GM18507 (cell line): Measurements from ENCODE around the gene SKAP1.
"Not testable (repeated sequence)": the region's sequence is repeated elsewhere in the genome, so short reads cannot be mapped to it uniquely, and the experiment has no call there.

ENCODE experiments used
- DNase-seq: peaks from one replicate; pipeline ENCODE4 v3.0.0; 2011; ENCODE audit warnings: low read depth; ENCODE audit not compliant: insufficient read length; ENCODE audit errors: extremely low spot score
- FAIRE-seq: peaks from 2 replicates; lab custom pipeline; 2011; peaks lifted over from hg19 to GRCh38; lab: Jason Lieb, UNC

The SKAP1 gene

DNA sequence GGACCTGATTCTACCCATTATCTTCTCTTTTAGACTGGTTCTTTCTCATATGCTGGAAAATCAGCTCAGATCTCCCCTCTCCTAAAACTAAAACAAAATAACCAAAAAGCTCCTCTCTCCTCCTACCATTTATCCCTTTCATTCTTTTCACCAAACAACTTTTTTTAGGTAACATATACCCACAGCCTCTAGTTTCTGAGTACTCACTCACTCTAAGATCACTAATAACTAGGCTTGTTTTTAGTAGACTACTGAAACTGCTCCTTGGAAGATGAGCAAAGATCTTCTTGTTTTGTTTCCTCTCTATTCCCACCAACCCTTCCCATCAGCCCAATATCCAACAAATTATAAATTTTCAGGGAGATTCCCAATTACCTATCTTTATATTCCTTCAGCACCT is 129.0 kb downstream of the SKAP1 start:
- FAIRE-seq (no peak), DNase-seq (no peak)

DNA sequence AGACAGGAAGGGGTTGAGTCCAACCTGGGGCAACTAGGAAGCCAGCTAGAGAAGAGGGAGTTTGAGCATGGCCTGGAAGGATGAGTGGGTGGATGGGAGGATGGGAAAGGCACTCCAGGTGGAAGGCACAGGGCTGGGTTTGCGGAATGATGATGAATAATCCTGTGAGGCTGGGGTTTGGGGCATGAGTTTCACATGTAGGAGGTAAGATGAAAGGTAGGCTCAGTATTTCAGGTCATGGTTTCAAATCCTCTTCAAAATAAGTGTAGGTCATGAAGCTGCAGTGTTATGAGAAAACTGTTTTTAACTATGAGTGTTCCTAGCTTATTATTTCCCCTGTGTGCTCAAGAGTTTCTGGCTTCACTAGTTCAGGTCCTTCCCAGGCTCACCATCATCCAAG is 130.3 kb downstream of the SKAP1 start:
- FAIRE-seq: peak; percentile 77

DNA sequence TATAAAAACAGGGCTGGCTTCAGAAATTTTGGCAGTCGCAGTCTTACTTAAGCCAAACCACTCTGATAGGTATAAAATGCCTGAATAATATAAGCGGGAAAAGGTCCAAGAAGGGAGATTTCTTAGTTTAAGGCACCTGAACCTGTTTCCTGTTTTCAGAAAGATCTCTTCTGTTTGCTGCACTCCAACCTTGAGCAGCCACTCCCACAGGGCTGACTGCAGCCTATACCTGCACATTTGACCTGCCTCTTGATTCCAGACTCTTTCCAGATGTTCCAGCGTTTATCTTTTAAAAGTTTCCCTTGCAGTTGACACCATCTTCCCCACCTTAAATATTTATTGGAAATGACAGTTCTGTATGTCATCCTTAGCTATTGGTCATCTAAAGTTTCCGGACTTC is 132.2 kb downstream of the SKAP1 start:
- FAIRE-seq (no peak), DNase-seq (no peak)

More for the DNA sequence above, 130.3 kb downstream of the SKAP1 start:
- no peak for DNase-seq

DNA sequence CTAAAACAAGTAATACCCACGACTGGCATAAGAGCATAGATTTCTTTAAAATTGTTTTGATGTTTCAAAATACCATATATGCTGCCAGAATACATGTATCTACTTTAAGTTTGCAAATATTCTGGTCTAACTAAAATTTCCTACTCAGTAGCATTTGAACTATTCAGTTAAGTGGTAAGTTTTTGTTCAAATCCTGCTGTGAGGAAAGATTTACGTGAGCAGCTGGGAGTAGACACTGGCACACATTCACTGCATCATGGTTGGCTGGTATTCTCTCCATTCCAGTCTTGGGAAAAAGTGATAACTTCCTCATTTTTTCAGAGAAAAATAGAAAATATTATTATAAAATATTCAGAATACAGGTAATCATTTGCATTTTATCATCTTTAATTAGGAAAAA is 133.6 kb downstream of the SKAP1 start:
- FAIRE-seq (peak; percentile 21), DNase-seq (no peak)

DNA sequence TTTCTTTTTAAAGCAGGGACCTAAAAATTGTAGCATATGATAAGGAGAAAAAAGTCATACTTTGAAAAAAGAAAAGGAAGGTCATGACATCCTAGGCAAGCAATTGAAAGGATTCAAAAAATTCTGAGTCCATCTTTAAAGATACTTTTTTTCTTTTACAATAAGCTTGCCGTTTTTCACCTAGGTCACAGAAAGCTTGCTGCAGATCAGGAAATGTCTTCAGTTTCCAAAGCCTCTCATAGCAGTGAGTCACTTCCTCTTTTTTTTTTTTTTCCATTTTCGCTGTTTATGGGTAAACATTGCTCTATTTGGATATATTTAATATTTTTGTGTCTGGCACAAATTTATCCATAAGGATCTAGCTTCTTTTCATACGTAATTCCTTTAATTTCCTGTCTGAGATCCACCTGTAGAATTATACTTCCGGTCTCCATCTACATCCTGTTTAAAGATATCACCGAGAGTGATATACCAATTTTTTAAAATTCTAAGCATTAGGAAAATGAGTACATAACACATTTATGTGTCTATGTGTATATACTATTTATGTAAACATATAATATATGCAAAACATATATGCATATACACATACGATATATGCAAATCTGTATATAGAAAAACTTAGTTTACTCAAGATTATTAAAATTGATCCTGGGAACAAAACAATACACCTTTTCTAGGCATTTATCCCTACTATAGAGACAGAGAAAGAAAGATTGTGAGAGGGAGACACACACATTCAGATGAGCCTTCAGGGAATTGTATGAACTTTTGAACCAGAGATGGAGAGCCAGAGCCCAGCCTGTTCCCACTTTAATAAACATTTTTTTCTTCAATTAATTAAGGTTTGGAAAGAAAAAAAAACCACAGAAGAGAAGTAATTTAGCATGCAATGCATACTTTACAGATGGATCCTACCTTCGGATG is 134.4 kb downstream of the SKAP1 start:
- peak; percentile 86 for FAIRE-seq
- no peak for DNase-seq

DNA sequence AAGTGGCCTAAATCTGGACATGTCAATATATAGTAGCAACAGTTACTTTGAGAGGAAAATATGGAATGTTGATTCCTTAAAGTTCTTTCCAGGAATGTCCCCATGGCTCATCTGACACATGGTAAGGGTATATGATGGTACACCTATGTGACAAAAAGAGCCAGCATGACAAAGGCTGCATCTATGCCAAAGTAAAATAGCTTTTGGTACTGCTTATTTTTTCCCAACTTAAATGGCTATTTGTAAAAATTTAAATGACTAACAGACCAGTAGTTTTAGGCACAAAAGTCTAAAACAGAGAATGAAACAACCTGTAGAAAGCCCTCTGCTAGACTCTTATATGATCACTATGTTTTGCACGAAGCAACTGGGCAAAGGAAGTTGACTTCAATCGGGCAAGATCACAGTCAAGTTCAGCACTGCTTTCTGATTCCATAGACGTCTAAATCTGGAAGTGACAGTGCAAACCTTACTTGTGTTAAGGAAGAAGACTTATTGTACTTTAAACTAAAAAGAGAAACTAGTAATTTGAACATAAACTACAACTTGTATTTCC is 135.1 kb downstream of the SKAP1 start:
- DNase-seq (no peak), FAIRE-seq (no peak)

DNA sequence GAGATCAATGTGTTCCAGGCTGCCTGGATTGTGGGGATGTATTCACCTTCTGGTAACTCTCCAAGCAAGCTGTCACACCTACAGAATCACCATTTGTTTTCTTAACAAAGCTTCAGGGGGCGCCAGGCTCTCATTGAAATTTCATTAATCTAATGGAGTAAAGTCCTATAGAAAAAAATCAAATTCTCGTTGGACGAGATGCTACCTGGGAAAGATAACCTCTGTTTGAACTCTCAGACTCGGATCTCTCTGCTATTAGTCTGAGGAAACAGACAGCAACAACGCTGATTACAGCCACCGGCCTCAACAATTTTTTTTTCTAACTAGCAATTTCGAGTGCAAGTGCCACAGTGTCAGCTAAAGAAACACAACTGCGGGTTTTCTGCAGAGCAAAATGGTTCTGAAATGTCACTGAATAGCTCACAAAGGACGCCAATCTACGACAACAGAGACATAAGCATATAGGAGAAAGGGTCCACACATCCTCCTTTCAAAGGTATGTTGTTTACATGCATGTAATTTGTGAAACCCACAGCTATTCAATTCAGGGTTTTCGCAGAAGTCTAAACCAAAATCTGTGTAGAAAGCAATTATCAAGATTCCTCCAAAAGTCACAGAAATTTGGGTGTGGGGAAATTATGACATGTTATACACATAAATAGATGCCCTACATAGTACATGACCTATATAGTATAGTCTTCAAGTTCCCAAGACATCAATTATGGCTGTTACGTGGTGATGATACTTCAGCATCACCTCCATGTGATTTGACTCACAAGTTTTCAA is 135.8 kb downstream of the SKAP1 start:
- DNase-seq (no peak), FAIRE-seq (peak; percentile 33)

DNA sequence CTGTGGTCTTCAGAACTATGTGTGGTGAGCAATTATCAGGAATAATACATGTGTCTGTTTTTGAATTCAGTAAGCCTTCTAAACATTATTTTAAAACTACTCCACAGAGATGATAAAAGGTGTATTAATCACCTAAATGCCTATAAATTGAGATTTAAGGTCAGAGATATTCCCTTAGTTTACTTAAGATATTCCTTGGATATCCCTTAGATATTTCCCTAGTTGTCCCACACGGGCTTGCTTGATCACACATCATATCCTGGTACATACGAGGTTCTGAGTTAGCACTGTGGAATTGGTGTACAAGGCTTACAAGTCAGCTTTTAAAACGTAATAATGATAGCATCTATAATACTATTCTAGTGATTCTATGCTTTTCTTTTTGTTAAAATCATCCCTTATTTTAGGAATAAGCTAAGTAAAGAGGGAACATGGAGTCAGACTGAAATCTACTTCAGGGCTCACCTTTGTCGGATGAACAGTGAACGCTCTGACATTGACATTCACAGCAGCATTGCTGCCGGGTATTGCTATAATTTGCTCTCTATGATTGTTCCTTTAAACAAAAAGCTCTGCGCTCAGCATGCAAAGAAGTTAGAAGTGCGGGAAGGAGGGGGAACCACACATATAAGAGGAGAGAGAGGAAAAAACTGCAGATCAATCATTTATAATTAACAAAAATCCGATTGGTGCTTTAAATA is 136.5 kb downstream of the SKAP1 start:
- FAIRE-seq (no peak), DNase-seq (no peak)

DNA sequence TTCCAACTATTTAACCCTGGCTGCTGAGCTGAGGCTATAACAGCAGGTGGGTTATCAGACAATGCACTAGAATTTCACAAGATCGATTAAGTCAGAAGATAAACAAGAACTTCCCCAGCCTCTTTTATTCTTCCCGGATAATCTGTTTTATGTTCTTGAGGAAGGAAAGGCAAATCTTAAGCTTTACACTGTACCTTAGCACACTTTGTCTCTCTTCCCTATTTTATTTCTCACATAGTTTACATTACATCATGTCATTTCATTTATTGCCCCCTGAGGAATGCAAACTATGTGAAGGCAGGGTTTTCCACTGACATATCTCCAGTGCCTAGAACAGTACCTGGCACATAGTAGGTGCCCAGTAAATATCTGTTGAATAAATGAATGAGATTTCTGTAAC is 139.6 kb downstream of the SKAP1 start:
- peak; percentile 50 for FAIRE-seq
- DNase-seq: no peak

DNA sequence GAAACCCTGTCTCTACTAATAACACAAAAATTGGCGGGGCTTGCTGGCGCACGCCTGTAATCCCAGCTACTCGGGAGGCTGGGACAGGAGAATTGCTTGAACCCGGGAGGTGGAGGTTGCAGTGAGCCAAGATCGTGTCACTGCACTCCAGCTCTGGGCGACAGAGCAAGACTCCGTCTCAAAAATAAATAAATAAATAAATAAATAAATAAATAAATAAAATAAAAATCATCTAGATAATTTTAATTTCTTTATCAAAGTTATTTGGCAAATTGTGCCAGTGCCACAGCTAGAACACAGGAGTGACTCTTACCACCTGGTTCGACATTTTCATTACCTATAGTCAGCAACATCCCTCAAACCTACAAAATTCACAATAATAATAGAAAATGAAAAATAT is 143.1 kb downstream of the SKAP1 start:
- not testable (repeated sequence) for DNase-seq, FAIRE-seq

DNA sequence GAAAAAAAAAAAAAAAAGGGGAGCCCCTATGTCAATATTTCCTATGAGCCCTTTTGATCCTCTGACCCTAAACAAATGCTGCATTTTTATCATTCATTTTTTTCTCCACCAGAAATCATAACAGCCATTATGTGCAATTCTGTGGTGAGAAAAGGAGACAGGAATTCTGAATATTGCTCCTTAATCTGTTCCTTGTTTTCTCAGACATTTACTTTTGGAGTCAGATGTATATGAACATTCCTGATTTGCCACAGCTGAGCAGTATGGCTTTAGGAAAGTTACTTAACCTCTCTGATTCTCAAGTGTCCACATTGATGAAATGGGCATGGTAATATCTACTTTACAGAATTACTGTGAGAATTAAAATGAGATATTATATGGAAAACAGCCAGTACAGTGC is 144.4 kb downstream of the SKAP1 start:
- FAIRE-seq: no peak
- DNase-seq: no peak

DNA sequence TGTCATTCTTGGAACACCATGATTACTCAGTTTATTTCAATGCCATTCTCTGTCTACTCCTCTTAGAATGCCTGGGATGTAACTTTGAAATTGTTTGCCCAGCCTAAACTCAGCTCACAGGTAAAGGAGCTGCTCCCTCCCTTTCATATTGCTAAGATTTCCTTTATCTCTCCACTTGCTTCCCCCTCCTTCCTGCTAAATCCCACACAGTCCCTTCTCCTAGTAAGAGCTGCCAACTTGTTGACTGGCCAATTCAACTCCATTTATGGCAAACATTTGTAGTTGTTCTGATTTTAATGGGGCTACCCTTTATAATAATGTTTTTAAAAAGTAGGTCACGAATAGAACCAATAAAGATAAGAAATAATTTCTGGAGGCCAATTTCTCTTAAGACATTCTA is 146.1 kb downstream of the SKAP1 start:
- FAIRE-seq (no peak), DNase-seq (no peak)

DNA sequence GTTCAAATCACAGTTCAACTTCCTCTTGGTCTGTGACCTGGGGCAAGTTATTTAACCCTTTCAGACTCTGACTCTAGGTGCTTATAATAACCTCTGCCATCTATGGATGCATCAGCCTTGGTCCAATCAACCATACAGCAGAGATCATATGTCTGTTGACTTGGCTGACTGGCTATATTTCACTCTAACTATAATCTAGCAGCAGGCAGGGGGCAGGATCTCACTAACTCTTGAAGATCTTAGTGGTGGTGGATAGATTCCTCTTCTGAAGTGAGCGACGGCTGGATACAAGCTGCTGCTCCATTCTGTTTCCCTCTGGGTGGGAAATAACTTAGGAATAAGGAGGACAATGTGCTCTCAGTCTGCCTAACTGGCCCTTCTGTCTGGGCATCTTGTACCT is 146.6 kb downstream of the SKAP1 start:
- no peak for DNase-seq
- no peak for FAIRE-seq

DNA sequence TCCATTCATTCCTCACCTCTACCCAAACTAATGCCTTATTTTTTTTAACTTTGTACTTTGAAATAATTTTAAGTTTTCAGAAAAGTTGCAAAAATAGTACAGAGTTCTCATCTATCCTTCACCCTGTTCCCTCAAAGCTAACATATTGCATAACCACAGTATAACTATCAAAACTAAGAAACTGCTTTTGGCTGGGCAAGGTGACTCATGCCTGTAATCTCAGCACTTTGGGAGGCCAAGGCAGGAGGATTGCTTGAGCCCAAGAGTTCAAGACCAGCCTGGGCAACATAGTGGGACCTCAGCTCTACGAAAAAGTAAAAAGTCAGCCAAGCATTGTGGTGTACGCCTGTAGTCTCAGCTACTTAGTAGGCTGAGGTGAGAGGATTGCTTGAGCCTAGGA is 147.7 kb downstream of the SKAP1 start:
- DNase-seq (no peak), FAIRE-seq (no peak)

DNA sequence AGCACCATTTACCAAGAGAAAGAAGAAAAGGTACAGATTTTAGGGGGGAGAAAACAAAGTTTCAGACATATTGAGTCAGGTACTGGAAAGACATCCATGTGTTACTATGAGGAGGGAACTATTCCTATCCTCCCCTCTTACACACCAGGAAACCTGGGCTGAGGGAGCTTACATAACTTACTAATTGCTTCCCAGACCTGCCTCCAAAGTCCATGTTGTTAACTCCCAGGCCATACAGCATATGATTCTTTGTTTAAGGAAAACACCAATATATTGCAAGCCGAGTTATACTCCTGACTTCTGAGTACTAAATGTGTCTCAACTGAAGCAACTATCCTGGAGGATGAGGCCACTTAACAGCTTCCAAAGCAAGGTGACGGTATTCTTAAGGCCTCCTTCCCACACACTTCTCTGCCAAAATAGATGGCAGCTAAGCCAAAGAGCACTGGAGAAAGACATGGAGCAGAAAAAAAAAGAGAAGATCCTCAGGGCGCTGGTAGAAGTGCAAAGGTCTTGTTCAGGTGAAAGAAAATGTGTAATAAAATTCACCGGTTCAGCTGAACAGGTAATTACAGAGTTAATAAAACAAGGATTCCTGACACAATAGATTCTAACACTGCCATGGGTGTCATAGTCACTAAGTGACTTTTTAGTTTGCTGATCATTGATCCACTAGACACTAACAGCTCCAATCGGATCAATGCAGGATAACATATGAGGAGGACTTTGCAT is 151.1 kb downstream of the SKAP1 start:
- DNase-seq (no peak), FAIRE-seq (no peak)

DNA sequence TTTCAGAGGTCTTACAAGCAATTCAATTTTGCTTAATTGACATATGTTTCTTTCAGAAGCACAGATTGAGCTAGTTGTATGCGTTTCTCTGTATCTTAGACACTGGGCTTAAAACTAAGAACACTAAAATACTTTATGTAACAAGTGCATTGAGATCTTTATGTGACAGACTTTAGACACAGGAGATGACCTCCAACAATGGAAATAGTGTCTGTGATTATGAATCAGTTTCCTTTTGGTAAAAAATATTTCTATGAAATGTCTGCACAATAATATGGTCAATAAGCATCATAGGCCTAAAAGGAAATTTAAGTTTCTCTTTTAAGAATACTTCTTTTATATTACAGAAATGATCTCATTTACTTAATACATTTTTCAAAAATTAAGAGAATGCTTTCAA is 153.2 kb downstream of the SKAP1 start:
- no peak for DNase-seq
- FAIRE-seq: no peak

DNA sequence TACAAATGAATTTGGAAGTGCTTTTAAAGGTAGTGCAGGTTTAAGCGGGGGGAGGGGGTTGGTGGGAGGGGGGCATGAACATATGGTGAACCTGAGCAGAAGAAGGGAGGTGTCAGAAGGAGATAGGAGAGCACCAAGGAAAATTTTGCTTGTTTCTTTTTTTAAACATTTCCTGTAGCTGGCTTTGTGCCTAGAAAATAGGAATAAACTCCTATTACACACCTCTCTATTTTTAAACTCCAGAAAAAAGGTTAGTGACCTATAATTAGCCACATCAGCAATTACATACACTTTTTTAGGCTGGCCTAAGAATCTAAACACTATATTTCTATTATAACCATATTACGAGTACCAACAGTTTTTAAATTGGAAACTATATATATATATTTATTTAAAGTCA is 159.1 kb downstream of the SKAP1 start:
- FAIRE-seq (no peak), DNase-seq (no peak)

DNA sequence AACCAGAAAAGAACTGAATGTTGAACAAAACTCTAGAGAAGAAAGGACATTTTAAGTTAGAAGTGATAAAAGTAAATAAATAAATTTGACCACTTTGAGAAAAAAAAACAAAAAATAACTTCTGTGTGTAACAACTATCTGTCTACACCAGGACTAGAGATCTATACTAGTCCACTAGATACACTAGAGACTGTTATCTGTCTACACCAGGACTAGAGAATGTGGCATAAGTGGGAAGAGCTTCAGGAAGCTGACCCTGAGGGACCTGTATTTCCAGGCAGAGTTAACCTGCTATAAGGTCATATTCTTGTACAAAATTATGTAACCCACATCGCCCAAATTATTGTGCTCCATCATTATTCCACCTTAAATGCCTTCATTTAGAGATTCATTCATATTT is 160.8 kb downstream of the SKAP1 start:
- no peak for DNase-seq
- FAIRE-seq: no peak

DNA sequence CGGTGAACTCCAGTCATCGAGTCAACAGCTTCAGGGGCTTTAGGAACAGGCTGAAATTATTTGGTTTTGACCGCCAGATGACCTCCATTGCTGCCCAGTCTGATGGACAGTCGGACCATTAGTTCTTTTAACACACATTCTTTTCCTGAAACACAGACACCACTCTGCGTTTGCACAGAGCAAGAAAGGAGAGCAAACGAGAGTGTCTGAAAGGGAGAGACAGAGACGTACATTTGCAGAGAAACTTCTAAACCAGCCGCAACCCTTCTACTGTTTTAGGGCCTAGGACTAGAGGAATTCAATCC is 166.3 kb downstream of the SKAP1 start:
- FAIRE-seq (no peak), DNase-seq (no peak)
